Measurements from ENCODE around the gene DOCK1.
A peak's percentile ranks its signal among the peaks of the same experiment; 100 is the strongest.

DOCK1 gene

DNA sequence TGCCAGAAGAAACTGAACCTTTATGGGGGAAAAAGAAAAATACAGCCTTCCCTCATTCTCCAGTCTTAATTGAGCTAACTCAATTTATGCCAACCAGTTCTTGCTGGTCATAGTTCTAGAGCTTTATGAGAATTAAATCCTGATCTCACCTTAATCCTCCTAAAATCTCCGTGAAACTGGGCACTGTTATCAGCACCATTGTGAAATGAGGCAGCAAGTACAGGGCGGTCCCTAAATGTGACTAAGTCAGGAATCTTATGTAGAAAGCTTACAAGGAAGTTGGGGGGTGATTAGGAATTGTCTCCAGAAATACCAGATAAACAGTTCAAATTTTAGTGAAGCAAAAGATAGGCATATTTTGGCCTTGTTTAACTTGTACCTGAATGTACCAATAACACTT, 301.9 kb downstream of the DOCK1 start:
- H4K5ac ChIP-seq (ENCODE audit: low read length) = no peak overlapping the region
- no peak overlapping the region for H2AK5ac ChIP-seq (ENCODE audit: low read length)
- no peak overlapping the region for H3K9ac ChIP-seq (ENCODE audit: low read length)
- H3K27me3 ChIP-seq (ENCODE audit: insufficient read depth, low read length, poor library complexity) = no peaks in the 10 kb centered on the region
- no CpG with 5 or more reads among the region's 2 CpGs for WGBS (ENCODE audit: extremely low coverage, insufficient coverage, low lambda C conversion rate)
- no peak overlapping the region for H3K4me2 ChIP-seq (ENCODE audit: low read length)
- no peak overlapping the region for H4K8ac ChIP-seq (ENCODE audit: low read depth, low read length)
- H3K4me3 ChIP-seq (ENCODE audit: low read length) = no peak overlapping the region
- H2BK5ac ChIP-seq (ENCODE audit: low read length) = no peak overlapping the region
- H3K23ac ChIP-seq (ENCODE audit: low read length) = no peak overlapping the region
- H3K4ac ChIP-seq (ENCODE audit: low read depth, low read length) = no peak overlapping the region
- H3K36me3 ChIP-seq (ENCODE audit: control insufficient read depth, insufficient read depth, low read length) = no peaks in the 10 kb centered on the region
- H3K18ac ChIP-seq (ENCODE audit: low read length) = no peak overlapping the region
- no peaks in the 10 kb centered on the region for H3K79me2 ChIP-seq (ENCODE audit: control insufficient read depth, insufficient read depth, low read length)
- H3K56ac ChIP-seq (ENCODE audit: low read length) = no peak overlapping the region
- no peak overlapping the region for H2BK120ac ChIP-seq (ENCODE audit: low read depth, low read length)
- DNase-seq = no peak
- H3K4me1 ChIP-seq (ENCODE audit: control insufficient read depth, low read depth, low read length) = no peaks in the 10 kb centered on the region
- no peaks in the 10 kb centered on the region for H3K79me1 ChIP-seq (ENCODE audit: low read length)
- H3K27ac ChIP-seq (ENCODE audit: low read depth, low read length) = no peak overlapping the region
- H2BK15ac ChIP-seq (replicated peaks; ENCODE audit: low read depth) = no peak overlapping the region

DNA sequence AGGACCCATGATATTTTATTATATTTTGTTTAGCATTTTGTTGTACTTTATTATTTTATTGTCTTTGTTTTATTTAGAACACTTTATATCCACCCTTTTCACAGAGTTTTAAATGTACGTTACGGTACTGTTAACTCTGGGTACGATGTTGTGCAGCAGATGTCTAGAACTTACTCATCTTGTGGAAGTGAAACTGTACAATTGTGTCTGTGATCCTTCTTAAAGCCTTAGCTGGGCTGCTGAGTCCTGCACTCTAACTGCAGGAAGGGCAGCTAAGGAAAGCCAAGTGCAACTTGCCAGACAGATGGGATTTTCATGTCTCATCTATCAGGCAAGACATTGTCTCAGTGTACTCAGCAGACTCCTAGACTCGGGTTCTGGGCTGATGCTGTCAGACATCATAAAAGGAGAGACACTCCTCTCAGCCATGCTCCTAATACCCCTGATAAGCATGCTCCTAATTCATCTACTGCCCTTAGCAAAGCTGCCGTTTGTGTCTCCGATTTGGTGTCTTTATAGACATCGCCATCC, 305.8 kb downstream of the DOCK1 start:
- no peak overlapping the region for H2AK5ac ChIP-seq (ENCODE audit: low read length)
- H4K8ac ChIP-seq (ENCODE audit: low read depth, low read length) = no peak overlapping the region
- no peak overlapping the region for H3K4me3 ChIP-seq (ENCODE audit: low read length)
- no peak overlapping the region for H3K4me2 ChIP-seq (ENCODE audit: low read length)
- H2BK15ac ChIP-seq (replicated peaks; ENCODE audit: low read depth) = no peak overlapping the region
- DNase-seq = no peak
- H2BK120ac ChIP-seq (ENCODE audit: low read depth, low read length) = no peak overlapping the region
- H4K5ac ChIP-seq (ENCODE audit: low read length) = no peak overlapping the region
- H2BK5ac ChIP-seq (ENCODE audit: low read length) = no peak overlapping the region
- H3K4me1 ChIP-seq (ENCODE audit: control insufficient read depth, low read depth, low read length) = peaks cover 4% of the 10 kb centered on the region
- no peak overlapping the region for H3K56ac ChIP-seq (ENCODE audit: low read length)
- no peaks in the 10 kb centered on the region for H3K36me3 ChIP-seq (ENCODE audit: control insufficient read depth, insufficient read depth, low read length)
- no peaks in the 10 kb centered on the region for H3K27me3 ChIP-seq (ENCODE audit: insufficient read depth, low read length, poor library complexity)
- no peaks in the 10 kb centered on the region for H3K79me1 ChIP-seq (ENCODE audit: low read length)
- H3K79me2 ChIP-seq (ENCODE audit: control insufficient read depth, insufficient read depth, low read length) = no peaks in the 10 kb centered on the region
- H3K4ac ChIP-seq (ENCODE audit: low read depth, low read length) = no peak overlapping the region
- H3K9ac ChIP-seq (ENCODE audit: low read length) = no peak overlapping the region
- H3K18ac ChIP-seq (ENCODE audit: low read length) = no peak overlapping the region
- H3K23ac ChIP-seq (ENCODE audit: low read length) = no peak overlapping the region
- no peak overlapping the region for H3K27ac ChIP-seq (ENCODE audit: low read depth, low read length)
- no CpG with 5 or more reads among the region's 7 CpGs for WGBS (ENCODE audit: extremely low coverage, insufficient coverage, low lambda C conversion rate)

DNA sequence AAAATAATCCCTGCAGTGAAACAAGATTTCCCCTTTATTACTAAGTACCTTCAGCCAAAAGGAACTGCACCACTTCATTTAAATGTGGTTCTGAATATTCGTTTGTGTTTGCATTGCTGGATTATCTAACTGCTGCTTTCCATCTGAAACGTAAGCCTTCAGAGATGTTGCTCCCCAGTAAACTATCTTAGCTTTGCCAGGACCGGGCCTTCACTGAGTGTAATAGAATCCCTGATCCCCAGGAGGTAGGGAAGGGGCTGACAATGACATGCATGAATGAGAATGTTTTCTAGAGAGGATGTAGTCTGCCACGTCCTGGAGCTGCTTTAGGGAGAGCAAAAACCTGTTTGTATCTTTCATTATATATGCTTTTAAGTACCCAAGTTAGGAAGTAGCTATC, 310.6 kb downstream of the DOCK1 start:
- H2BK15ac ChIP-seq (replicated peaks; ENCODE audit: low read depth) = no peak overlapping the region
- H3K4me2 ChIP-seq (ENCODE audit: low read length) = no peak overlapping the region
- no peaks in the 10 kb centered on the region for H3K36me3 ChIP-seq (ENCODE audit: control insufficient read depth, insufficient read depth, low read length)
- no peak overlapping the region for H3K18ac ChIP-seq (ENCODE audit: low read length)
- H3K79me2 ChIP-seq (ENCODE audit: control insufficient read depth, insufficient read depth, low read length) = no peaks in the 10 kb centered on the region
- H3K56ac ChIP-seq (ENCODE audit: low read length) = no peak overlapping the region
- peaks cover 4% of the 10 kb centered on the region for H3K4me1 ChIP-seq (ENCODE audit: control insufficient read depth, low read depth, low read length)
- H3K79me1 ChIP-seq (ENCODE audit: low read length) = no peaks in the 10 kb centered on the region
- H4K8ac ChIP-seq (ENCODE audit: low read depth, low read length) = no peak overlapping the region
- H3K27me3 ChIP-seq (ENCODE audit: insufficient read depth, low read length, poor library complexity) = no peaks in the 10 kb centered on the region
- H3K9ac ChIP-seq (ENCODE audit: low read length) = no peak overlapping the region
- H2AK5ac ChIP-seq (ENCODE audit: low read length) = no peak overlapping the region
- H4K5ac ChIP-seq (ENCODE audit: low read length) = no peak overlapping the region
- no peak overlapping the region for H2BK120ac ChIP-seq (ENCODE audit: low read depth, low read length)
- WGBS (ENCODE audit: extremely low coverage, insufficient coverage, low lambda C conversion rate) = no CpG with 5 or more reads among the region's 4 CpGs
- no peak overlapping the region for H3K23ac ChIP-seq (ENCODE audit: low read length)
- no peak overlapping the region for H2BK5ac ChIP-seq (ENCODE audit: low read length)
- DNase-seq = peak; percentile 77
- no peak overlapping the region for H3K27ac ChIP-seq (ENCODE audit: low read depth, low read length)
- no peak overlapping the region for H3K4me3 ChIP-seq (ENCODE audit: low read length)
- no peak overlapping the region for H3K4ac ChIP-seq (ENCODE audit: low read depth, low read length)

DNA sequence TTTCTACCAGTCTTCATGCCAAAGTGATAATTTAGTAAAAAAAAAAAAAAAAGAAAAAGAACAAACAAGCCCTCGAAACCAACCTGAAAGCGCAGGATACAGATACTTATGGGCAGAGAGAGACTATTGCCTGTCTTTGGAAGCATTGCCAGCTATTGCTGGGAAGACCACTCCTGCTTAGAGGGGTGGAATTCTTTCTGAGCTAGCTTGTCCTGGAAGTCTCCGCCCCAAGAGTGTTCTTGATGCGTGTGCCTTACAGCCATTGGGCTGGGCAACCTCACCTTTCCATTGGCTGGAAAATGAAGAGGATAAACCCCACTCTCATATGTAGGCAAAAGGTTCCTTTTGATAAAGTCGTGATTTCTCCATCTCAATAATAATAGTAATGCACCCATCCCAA, 311.0 kb downstream of the DOCK1 start:
- H2BK15ac ChIP-seq (replicated peaks; ENCODE audit: low read depth) = no peak overlapping the region
- H3K27me3 ChIP-seq (ENCODE audit: insufficient read depth, low read length, poor library complexity) = no peaks in the 10 kb centered on the region
- H3K56ac ChIP-seq (ENCODE audit: low read length) = no peak overlapping the region
- no peak overlapping the region for H3K23ac ChIP-seq (ENCODE audit: low read length)
- H3K4me1 ChIP-seq (ENCODE audit: control insufficient read depth, low read depth, low read length) = peaks cover 4% of the 10 kb centered on the region
- no peak overlapping the region for H4K5ac ChIP-seq (ENCODE audit: low read length)
- H2BK120ac ChIP-seq (ENCODE audit: low read depth, low read length) = no peak overlapping the region
- H3K79me1 ChIP-seq (ENCODE audit: low read length) = no peaks in the 10 kb centered on the region
- no peak overlapping the region for H2BK5ac ChIP-seq (ENCODE audit: low read length)
- WGBS (ENCODE audit: extremely low coverage, insufficient coverage, low lambda C conversion rate) = no CpG with 5 or more reads among the region's 5 CpGs
- no peak overlapping the region for H4K8ac ChIP-seq (ENCODE audit: low read depth, low read length)
- no peak overlapping the region for H3K4me2 ChIP-seq (ENCODE audit: low read length)
- no peaks in the 10 kb centered on the region for H3K36me3 ChIP-seq (ENCODE audit: control insufficient read depth, insufficient read depth, low read length)
- no peak overlapping the region for H2AK5ac ChIP-seq (ENCODE audit: low read length)
- no peak overlapping the region for H3K9ac ChIP-seq (ENCODE audit: low read length)
- no peak overlapping the region for H3K18ac ChIP-seq (ENCODE audit: low read length)
- H3K79me2 ChIP-seq (ENCODE audit: control insufficient read depth, insufficient read depth, low read length) = no peaks in the 10 kb centered on the region
- H3K4ac ChIP-seq (ENCODE audit: low read depth, low read length) = no peak overlapping the region
- H3K4me3 ChIP-seq (ENCODE audit: low read length) = no peak overlapping the region
- no peak overlapping the region for H3K27ac ChIP-seq (ENCODE audit: low read depth, low read length)
- DNase-seq = peak; percentile 63

DNA sequence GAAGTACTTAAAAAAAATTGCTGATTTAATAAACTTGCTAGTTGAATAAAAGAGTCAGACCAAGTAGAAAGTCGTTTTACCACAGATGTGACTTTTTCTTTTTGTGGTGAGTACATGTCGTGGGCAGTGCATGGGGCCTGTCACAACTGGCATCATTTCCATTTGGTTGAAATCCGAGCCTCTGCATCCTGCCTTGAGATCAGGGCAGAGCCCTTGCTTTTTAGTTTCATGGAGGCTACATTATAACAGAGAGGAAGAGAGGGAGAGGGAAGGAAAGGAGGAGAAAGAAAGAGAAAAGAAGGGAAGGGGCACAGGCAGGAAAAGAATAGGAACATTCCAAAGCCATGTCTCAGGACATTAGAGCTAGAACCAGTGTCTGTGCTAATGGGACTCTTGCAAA, 311.6 kb downstream of the DOCK1 start:
- H2BK120ac ChIP-seq (ENCODE audit: low read depth, low read length) = no peak overlapping the region
- H3K4me3 ChIP-seq (ENCODE audit: low read length) = no peak overlapping the region
- no CpG with 5 or more reads among the region's 3 CpGs for WGBS (ENCODE audit: extremely low coverage, insufficient coverage, low lambda C conversion rate)

DNA sequence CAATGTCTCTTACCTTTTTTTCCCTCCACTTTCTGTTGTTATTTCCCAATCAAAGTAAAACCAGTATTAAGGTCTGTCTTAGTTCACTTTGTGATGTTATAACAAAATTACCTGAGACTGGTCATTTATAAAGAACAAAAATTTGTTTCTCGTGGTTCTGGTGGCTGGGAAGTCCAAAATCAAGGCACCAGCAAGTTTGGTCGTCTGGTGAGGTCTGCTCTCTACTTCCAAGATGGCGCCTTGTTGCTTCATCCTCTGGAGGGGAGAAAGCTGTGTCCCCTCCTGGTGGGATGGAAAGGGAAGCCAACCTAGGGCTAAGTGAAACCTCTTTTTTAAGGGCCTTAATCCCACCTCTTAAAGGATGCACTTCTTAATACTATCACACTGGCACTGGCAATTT, 313.4 kb downstream of the DOCK1 start:
- Histone ChIP-seq H3K18ac (ENCODE audit: low read length) (no peak overlapping the region), H2BK5ac (ENCODE audit: low read length) (no peak overlapping the region), H3K4ac (ENCODE audit: low read depth, low read length) (no peak overlapping the region), H3K36me3 (ENCODE audit: control insufficient read depth, insufficient read depth, low read length) (no peaks in the 10 kb centered on the region), H3K9ac (ENCODE audit: low read length) (no peak overlapping the region), H2BK15ac (replicated peaks; ENCODE audit: low read depth) (no peak overlapping the region), H2AK5ac (ENCODE audit: low read length) (no peak overlapping the region), H3K79me2 (ENCODE audit: control insufficient read depth, insufficient read depth, low read length) (no peaks in the 10 kb centered on the region), H3K27me3 (ENCODE audit: insufficient read depth, low read length, poor library complexity) (no peaks in the 10 kb centered on the region), H3K4me3 (ENCODE audit: low read length) (no peak overlapping the region), H4K5ac (ENCODE audit: low read length) (no peak overlapping the region), H3K4me1 (ENCODE audit: control insufficient read depth, low read depth, low read length) (peaks cover 4% of the 10 kb centered on the region), H3K27ac (ENCODE audit: low read depth, low read length) (no peak overlapping the region), H4K8ac (ENCODE audit: low read depth, low read length) (no peak overlapping the region), H3K79me1 (ENCODE audit: low read length) (no peaks in the 10 kb centered on the region), H3K56ac (ENCODE audit: low read length) (no peak overlapping the region), H3K23ac (ENCODE audit: low read length) (no peak overlapping the region), H2BK120ac (ENCODE audit: low read depth, low read length) (no peak overlapping the region), H3K4me2 (ENCODE audit: low read length) (no peak overlapping the region)
- DNase-seq = no peak
- whole genome bisulfite sequencing (ENCODE audit: extremely low coverage, insufficient coverage, low lambda C conversion rate) = no CpG with 5 or more reads among the region's 3 CpGs

More for the DNA sequence above, 311.6 kb downstream of the DOCK1 start:
- H3K79me2 ChIP-seq (ENCODE audit: control insufficient read depth, insufficient read depth, low read length) = no peaks in the 10 kb centered on the region
- no peak overlapping the region for H3K9ac ChIP-seq (ENCODE audit: low read length)
- no peak overlapping the region for H3K27ac ChIP-seq (ENCODE audit: low read depth, low read length)
- no peak overlapping the region for H2AK5ac ChIP-seq (ENCODE audit: low read length)
- H3K36me3 ChIP-seq (ENCODE audit: control insufficient read depth, insufficient read depth, low read length) = no peaks in the 10 kb centered on the region
- H3K18ac ChIP-seq (ENCODE audit: low read length) = no peak overlapping the region
- H3K4me2 ChIP-seq (ENCODE audit: low read length) = no peak overlapping the region
- H4K5ac ChIP-seq (ENCODE audit: low read length) = no peak overlapping the region
- H3K4ac ChIP-seq (ENCODE audit: low read depth, low read length) = no peak overlapping the region
- H3K27me3 ChIP-seq (ENCODE audit: insufficient read depth, low read length, poor library complexity) = no peaks in the 10 kb centered on the region
- H3K23ac ChIP-seq (ENCODE audit: low read length) = no peak overlapping the region
- DNase-seq = no peak
- no peak overlapping the region for H2BK15ac ChIP-seq (replicated peaks; ENCODE audit: low read depth)
- peaks cover 4% of the 10 kb centered on the region for H3K4me1 ChIP-seq (ENCODE audit: control insufficient read depth, low read depth, low read length)
- no peak overlapping the region for H2BK5ac ChIP-seq (ENCODE audit: low read length)
- H3K79me1 ChIP-seq (ENCODE audit: low read length) = no peaks in the 10 kb centered on the region
- no peak overlapping the region for H4K8ac ChIP-seq (ENCODE audit: low read depth, low read length)
- H3K56ac ChIP-seq (ENCODE audit: low read length) = no peak overlapping the region

Data from mesendoderm (in vitro differentiated cells).